Stimulated activated CD8-positive, alpha-beta memory T cell treated with anti-CD3 and anti-CD28 coated beads, Interleukin-4, amount 100 ng/mL, for 48 hours (primary cell): ENCODE measurements around the gene TJP3.
A peak's percentile ranks its signal among the peaks of the same experiment; 100 is the strongest.
"Not testable (repeated sequence)": the region's sequence is repeated elsewhere in the genome, so short reads cannot be mapped to it uniquely, and the experiment has no call there.

ENCODE experiments used
- DNase-seq: peaks from one replicate; pipeline ENCODE4 v3.0.0-alpha.2; 2020

TJP3 gene

GRCh38 chr19:3746371-3747056 is 38.3 kb downstream of the TJP3 start:
- DNase-seq: no peak

DNA sequence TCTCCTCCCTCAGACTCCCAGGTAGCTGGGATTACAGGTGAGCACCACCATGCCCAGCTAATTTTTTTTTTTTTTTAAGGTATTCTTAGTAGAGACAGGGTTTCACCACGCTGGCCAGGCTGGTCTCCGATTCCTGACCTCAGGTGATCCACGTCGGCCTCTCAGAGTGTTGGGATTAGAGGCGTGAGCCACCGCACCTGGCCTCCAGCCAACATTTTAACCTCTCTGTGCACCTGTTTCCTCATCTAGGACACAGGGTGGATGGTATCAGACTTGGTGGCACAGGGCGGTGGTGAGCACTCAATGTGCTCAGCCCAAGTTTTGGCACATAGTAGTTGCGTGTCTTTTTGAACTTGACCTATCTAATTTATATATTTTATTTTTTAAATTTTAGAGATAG is 40.8 kb downstream of the TJP3 start:
- no peak for DNase-seq

DNA sequence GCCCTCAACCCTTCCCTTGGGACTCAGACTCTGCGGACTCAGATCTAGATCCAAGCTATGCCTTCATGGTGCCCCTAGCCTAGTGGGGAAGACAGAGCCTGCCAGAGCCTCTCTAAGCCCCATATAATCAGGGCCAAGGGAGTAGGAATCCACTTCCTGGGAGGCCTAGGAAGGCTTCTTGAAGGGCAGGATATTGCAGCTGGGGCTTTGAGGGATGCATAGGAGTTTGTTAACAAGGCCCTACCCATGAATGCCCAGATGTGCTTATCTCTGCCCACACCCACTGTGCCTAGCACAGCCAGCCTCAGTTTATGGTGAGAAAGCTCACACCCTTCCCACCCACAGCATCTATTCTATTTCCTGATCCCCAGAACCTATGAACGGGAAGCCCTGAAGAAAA is 42.0 kb downstream of the TJP3 start:
- DNase-seq: no peak

DNA sequence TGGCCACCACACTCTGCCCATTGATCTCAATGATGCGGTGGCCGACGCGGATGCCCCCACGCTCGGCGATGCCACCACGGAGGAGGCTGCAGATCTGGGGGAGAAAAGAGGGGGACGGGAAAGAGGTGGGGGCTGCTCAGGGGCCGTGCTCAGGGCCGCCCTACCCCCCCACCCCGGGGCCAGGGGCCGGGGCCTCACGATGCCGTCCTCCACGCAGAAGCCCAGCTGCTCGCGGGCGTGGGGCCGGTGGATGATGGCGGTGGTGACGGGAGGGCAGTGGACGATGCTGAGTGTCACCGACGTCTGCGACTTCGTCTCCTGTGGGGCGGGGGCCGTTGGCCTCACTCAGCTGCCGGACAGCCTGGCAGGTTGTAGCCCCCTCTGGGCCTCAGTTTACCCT is 43.1 kb downstream of the TJP3 start:
- no peak for DNase-seq

DNA sequence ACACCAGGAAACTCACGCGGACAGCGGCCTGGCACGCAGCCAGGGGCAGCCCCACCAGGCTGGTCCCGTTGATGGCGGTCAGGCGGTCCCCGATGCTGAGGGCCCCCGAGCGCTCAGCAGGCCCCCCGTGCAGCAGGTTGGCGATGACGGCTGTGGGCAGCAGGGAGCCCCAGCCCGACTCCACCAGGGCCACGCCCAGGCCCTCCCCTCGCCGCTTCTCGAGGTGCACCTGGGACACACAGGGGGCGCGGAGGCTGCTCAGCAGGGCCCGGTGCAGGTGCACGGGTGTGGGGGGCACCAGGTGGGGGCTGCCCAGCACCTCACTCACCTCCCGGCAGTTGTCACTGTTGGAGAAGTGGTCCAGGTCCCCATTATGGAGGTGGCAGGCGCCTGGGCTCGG is 44.3 kb downstream of the TJP3 start:
- no peak for DNase-seq

DNA sequence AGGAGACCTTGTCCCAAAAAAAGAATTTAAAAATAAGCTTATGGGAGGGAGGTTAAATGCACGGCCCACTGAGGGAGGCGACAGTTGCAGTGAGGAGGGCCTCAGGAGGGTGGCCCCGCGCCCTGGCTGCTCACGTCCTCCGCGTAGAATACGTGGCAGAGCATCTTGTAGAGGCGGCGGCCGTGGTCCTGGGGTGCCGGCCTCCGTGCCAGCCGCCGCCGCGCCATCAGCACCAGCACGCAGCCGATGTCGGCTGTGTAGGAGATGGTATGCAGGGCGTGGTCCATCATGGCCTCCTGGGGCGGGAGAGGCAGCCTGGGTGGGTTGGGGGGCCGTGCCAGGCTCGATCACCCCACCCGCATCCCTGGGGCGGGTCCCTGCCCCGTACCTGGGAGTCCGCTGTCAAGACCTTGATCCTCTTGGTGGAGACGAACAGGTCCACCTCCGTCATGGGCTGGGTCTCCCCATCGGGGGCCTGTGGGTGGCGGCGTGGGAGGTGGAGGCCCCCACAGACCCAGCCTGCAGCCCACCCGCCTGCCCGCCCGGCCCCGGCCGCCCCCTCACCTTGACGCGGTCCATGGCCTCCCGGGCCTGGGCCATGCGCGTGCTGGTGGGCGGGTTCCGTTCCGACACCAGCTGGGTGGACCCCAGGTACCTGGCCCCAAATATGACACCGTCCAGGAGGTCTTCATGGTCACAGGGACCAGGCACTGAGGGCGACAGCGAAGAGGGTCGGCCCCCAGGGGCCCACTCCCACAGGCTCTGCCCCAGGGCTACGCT is 45.6 kb downstream of the TJP3 start:
- no peak for DNase-seq

- DNase-seq: not testable (repeated sequence)
Observed at GRCh38 chr19:3757705-3758104, 49.5 kb downstream of the TJP3 start.

DNA sequence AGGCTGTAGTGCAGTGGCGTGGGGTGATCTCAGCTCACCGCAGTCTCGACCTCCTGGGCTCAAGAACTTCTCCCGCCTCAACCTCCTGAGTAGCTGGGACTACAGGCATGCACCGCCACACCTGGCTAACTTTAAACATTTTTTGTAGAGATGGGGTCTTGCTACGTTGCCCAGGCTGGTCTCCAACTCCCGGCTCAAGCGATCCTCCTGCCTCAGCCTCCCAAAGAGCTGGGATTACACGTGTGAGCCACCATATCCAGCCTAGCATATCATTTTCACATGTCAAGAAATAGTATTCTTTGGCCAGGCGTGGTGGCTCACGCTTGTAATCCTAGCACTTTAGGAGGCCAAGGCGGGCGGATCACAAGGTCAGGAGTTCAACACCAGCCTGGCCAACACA is 50.1 kb downstream of the TJP3 start:
- not testable (repeated sequence) for DNase-seq

GRCh38 chr19:3759482-3760254 is 51.5 kb downstream of the TJP3 start:
- no peak for DNase-seq

DNA sequence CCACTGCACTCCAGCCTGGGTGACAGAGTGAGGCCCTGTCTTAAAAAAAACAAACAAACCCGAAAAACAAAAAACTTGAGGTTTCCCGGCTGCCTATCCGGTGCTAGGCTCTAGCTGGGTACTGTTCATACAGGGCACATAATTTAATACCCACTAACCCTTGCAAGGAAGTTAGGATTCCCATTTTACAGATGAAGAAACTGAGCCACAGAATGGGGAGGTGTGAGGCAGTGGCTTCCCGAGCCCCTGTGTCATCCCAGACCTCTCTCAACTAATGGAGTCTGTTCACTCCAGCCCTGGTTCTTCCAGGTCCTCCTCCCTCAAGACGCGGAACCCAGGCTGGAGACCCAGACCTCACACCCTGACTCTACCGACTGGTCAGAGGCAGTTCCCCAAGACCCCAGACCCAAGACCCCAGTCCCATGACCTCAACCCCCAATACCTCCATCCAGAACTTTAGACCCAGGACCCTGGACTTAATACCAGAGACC is 52.7 kb downstream of the TJP3 start:
- no peak for DNase-seq

- peak; percentile 98 for DNase-seq
Observed at GRCh38 chr19:3761382-3762129, 53.4 kb downstream of the TJP3 start, which contains the start of gene APBA3. APBA3 (minus strand) TSS chr19:3761692; CDS start chr19:3760264, 1,428 bp downstream.

DNA sequence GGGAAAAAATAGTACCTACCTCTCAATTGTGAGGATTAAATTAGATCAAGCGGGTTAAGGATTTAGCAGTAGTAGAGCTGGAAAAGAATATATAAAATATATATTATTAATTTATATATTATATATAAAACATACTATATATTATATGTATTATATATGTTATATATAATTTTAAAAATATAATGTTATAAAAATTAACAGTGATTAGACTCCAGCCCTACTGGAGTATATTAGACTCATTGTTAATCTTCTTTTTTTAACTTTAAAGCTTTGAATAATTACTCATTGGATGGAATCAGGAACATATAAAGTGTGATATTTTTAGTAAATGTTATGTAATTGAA is 53.9 kb downstream of the TJP3 start:
- DNase-seq: no peak

DNA sequence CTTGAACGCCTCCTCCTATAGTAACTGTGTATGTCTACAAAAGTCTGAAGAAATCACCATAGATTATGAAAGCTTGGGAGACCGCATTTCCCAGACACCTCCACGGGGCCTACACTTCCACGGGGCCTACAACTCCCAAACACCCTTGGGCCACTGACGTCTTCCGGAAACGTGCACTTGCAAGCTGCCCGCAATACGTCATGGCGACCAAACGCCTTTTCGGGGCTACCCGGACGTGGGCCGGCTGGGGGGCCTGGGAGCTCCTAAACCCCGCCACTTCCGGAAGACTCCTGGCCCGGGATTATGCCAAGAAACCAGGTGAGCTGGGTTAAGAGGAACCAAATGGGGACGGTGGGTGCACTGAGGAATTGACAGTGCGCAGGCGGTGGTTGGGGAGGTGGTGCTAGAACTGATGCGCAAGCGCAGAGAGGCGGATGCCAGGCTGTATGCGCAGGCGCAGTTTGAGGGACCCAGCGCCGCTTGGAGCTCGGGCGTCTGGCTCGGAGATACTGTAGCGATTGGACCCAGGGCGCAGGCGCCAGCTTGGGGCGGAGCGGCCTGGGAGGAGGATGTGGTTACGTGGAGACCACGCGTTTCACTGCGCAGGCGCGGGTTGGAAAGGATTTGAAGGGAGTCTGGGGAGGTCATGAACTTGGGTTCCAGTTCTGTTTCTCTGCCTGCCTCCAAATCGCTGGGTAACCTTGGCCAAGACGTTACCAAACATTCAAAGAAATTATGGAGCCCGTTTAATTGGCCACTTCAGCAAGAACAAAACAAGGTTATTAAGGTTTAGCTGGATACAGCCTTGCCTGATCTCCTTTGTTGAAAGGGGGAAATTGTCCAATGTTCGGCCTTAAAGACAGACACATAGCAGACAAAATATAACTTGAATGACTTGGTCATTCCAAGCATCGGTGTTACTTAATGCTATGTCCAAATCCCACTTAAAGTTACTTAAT is 54.6 kb downstream of the TJP3 start, which contains the start of gene MRPL54:
Gene MRPL54, plus strand, starts transcription at position 182 of the 959 bp plus-strand sequence. Its CDS starts 19 bp downstream, at position 201.
- DNase-seq: peak; percentile 99

- DNase-seq: no peak
Observed at GRCh38 chr19:3765121-3765520, 56.9 kb downstream of the TJP3 start.

DNA sequence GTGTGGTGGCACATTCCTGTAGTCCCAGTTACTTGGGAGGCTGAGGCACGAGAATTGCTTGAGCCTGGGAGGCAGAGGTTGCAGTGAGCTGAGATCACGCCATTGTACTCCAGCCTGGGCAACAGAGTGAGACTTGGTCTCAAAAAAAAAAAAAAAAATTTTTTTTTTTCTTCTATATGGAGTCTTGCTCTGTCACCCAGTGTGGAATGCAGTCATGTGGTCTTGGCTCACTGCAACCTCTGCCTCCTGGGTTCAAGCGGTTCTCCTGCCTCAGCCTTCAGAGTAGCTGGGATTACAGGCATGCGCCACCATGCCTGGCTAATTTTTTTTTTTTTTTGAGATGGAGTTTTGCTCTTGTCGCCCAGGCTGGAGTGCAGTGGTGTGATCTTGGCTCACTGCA is 57.6 kb downstream of the TJP3 start:
- not testable (repeated sequence) for DNase-seq

GRCh38 chr19:3766520-3766919 is 58.3 kb downstream of the TJP3 start:
- peak; percentile 38 for DNase-seq

GRCh38 chr19:3767050-3767449 is 58.9 kb downstream of the TJP3 start:
- DNase-seq: no peak

- no peak for DNase-seq
Observed at GRCh38 chr19:3768015-3768747, 60.0 kb downstream of the TJP3 start.

- DNase-seq: no peak
Observed at GRCh38 chr19:3768748-3769099, 60.5 kb downstream of the TJP3 start.

- DNase-seq: no peak
Observed at GRCh38 chr19:3769494-3769893, 61.3 kb downstream of the TJP3 start.
